HG02798 (cell line): ENCODE data around the gene TC2N.
A peak's percentile ranks its signal among the peaks of the same experiment; 100 is the strongest.

Experiments
- ATAC-seq: cut with Tn5 transposase; IDR thresholded peaks from one replicate; pipeline ENCODE4 v1.9.1; 2021; ENCODE audit warnings: mild to moderate bottlenecking; ENCODE audit not compliant: unreplicated experiment, poor library complexity

The TC2N gene

GRCh38 chr14:91890291-91890749, 23.0 kb upstream of the TC2N start:
- no peak for ATAC-seq

GRCh38 chr14:91889477-91890211, 22.3 kb upstream of the TC2N start:
- no peak for ATAC-seq

GRCh38 chr14:91888641-91889476, 21.5 kb upstream of the TC2N start:
- ATAC-seq: no peak

- no peak for ATAC-seq
These were observed 19.6 kb upstream of the TC2N start for GRCh38 chr14:91886961-91887360.

- no peak for ATAC-seq
These were observed 18.5 kb upstream of the TC2N start for GRCh38 chr14:91885839-91886238.

GRCh38 chr14:91885113-91885712, 17.9 kb upstream of the TC2N start:
- no peak for ATAC-seq

- no peak for ATAC-seq
These were observed 17.3 kb upstream of the TC2N start for GRCh38 chr14:91884664-91885063.

GRCh38 chr14:91883753-91884152, 16.4 kb upstream of the TC2N start:
- ATAC-seq: no peak

GRCh38 chr14:91882776-91883175, 15.4 kb upstream of the TC2N start:
- no peak for ATAC-seq

- no peak for ATAC-seq
These were observed 15.0 kb upstream of the TC2N start for GRCh38 chr14:91882369-91882768.

- ATAC-seq: no peak
These were observed 11.9 kb upstream of the TC2N start for GRCh38 chr14:91879196-91879595.

GRCh38 chr14:91878274-91878673, 10.9 kb upstream of the TC2N start:
- ATAC-seq: no peak

GRCh38 chr14:91877376-91877915, 10.1 kb upstream of the TC2N start:
- no peak for ATAC-seq

- no peak for ATAC-seq
These were observed 9.2 kb upstream of the TC2N start for GRCh38 chr14:91876492-91876891.

- ATAC-seq: no peak
These were observed 8.4 kb upstream of the TC2N start for GRCh38 chr14:91875525-91876286.

- peak; percentile 78 for ATAC-seq
These were observed 6.4 kb upstream of the TC2N start for GRCh38 chr14:91873471-91874415.

GRCh38 chr14:91872517-91873470, 5.5 kb upstream of the TC2N start:
- peak; percentile 31 for ATAC-seq

GRCh38 chr14:91872011-91872501, 4.7 kb upstream of the TC2N start:
- ATAC-seq: peak; percentile 39
